Adrenal gland (tissue), 12 donors: ENCODE measurements around the gene FBXL7. TPM values are rescaled to one million over a fixed set of nuclear protein-coding genes. Genes with fewer than 3 reads are reported as not detected.
A peak's percentile ranks its signal among the peaks of the same experiment; 100 is the strongest.

Experiments used
- DNase-seq, 7 donors: peaks; one replicate each; pipeline ENCODE4 v3.0.0-alpha.2; 2019 to 2020
- H3K27ac ChIP-seq, 5 donors: fragments of 200-600 bp; sonication (generic) in 4 of 5; 1 replicate in 3 of 5; 2 replicates in 2 of 5; pipeline versions ENCODE4 v1.5.1 to v1.8.0; 2016 to 2020; ENCODE audit warnings: mild to moderate bottlenecking in 1 of 5
- H3K27me3 ChIP-seq: fragments of 200-600 bp; 2 replicates; pipeline ENCODE4 v1.8.0; 2021
- H3K36me3 ChIP-seq, 2 donors: fragments of 200-600 bp; replicated peaks in 1 of 2; 1 replicate in 1 of 2; 2 replicates in 1 of 2; pipeline versions ENCODE4 v1.5.1 to v1.8.0; 2018 to 2022
- H3K4me1 ChIP-seq, 2 donors: fragments of 200-600 bp; replicated peaks in 1 of 2; 1 replicate in 1 of 2; 2 replicates in 1 of 2; pipeline versions ENCODE4 v1.5.1 to v1.8.0; 2018 to 2021
- H3K4me3 ChIP-seq, 4 donors: fragments of 200-600 bp; sonication (generic) in 3 of 4; one replicate each; pipeline ENCODE4 v1.5.1; 2016 to 2018
- H3K9me3 ChIP-seq, 3 donors: fragments of 200-600 bp; sonication (generic) in 1 of 3; replicated peaks in 1 of 3; 1 replicate in 2 of 3; 2 replicates in 1 of 3; pipeline versions ENCODE4 v1.5.1 to v1.8.0; 2016 to 2021
- POLR2A ChIP-seq, 2 donors: fragments of 450-650 bp; IDR thresholded peaks; one replicate each; pipeline ENCODE4 v1.6.1; 2017; ENCODE audit warnings: antibody characterized with exemption in 2 of 2, mild to moderate bottlenecking in 2 of 2, moderate library complexity in 1 of 2
- WGBS, 4 donors: extraction: QIAGEN DNeasy Blood & Tissue Kit in 2 of 4; methylation state at CpG; one replicate each; pipeline versions ENCODE4 v1.1.5 to v1.1.7; 2013 to 2017; 5-methylcytosine and 5-hydroxymethylcytosine counted together
- intact Hi-C, 2 donors: fragments of 100-400 bp; cut with DNase I; formaldehyde crosslinking; loops; one replicate each; pipeline versions ENCODE4 v1.14.1 to v1.15.0; 2022 to 2023
- polyA plus RNA-seq, 3 donors: library from polyadenylated mRNA; stranded (reverse); fragments of 200-250 nt in 2 of 3; fragments of 350-450 nt in 1 of 3; fragmentation: Illumina TruSeq in 1 of 3; extraction: RNeasy Lipid Tissue Mini Kit (QIAGEN cat#74804) in 1 of 3; gene quantifications; one replicate each; pipeline ENCODE4 v1.2.3, GENCODE V29; 2013 to 2014
- total RNA-seq, 9 donors: library from RNA; depleted of rRNA in 4 of 9; stranded (reverse); fragments of >200 nt in 4 of 9; fragments of 120-200 nt in 1 of 9; fragmentation: NEBNext Ultra II Directional in 1 of 9; extraction: Animal tissue kit (Norgen Biotek cat#: 25700) in 1 of 9; gene quantifications; one replicate each; pipeline versions ENCODE4 v1.1.0 to v1.2.4, GENCODE V29; 2013 to 2023
- TF ChIP-seq, protein P1 (sequence below), 6 experiments: fragments of 450-650 bp in 4 of 6; fragments of 200-600 bp in 2 of 6; sonication (generic) in 1 of 6; IDR thresholded peaks; 1 replicate in 5 of 6; 2 replicates in 1 of 6; pipeline versions ENCODE4 v1.5.1 to v1.8.0; 2016 to 2021; ENCODE audit warnings: antibody characterized with exemption in 6 of 6, mild to moderate bottlenecking in 2 of 6, moderate library complexity in 1 of 6
- donor health status: healthy with polysubstance abuse.
- donor health status: Bipolar disorder and iron deficiency.
- donor health status: DM: yes; HTN: yes; CAD: no.
- donor health status: DM: no; HTN: no; CAD: no.
- donor health status: DM: no; HTN: no; CAD: no.
- donor health status: DM: yes; HTN: yes; CAD: no.

FBXL7 gene
- total and polyA plus RNA-seq, 12 donors = 22.6 to 59.1 (median 34.0) TPM

DNA sequence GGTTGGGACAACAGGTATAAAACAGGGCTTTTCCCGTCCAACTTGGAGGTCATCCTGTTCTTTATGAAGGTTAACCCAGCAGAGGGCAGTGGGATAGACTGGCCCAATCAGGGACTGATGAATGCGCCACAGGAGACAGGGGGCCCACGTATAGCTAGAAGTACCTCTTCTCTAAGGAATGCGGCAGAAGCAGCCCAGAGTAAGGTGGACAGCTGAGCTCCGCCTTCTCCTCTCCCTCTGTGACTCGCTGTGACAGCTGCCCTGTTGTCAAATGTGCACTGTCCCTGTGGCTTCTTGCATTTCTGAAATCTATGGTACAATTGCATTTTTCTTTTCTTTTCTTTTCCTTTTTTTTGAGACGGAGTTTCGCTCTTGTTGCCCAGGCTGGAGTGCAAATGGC lies 306.6 kb downstream of the FBXL7 start:
- 87 to 89% (median 87%) methylated on average over 8 of the region's 8 CpGs for WGBS, 4 donors
- Histone ChIP-seq H3K4me1 (peaks cover 5 to 12% of the 10 kb centered on the region in 2 donors), H3K36me3 (no peaks in the 10 kb centered on the region), H3K27ac (no peak overlapping the region), H3K27me3 (no peaks in the 10 kb centered on the region), H3K9me3 (no peaks in the 10 kb centered on the region), H3K4me3 (no peak overlapping the region)
- no peak for DNase-seq
- TF ChIP-seq, protein P1, sequence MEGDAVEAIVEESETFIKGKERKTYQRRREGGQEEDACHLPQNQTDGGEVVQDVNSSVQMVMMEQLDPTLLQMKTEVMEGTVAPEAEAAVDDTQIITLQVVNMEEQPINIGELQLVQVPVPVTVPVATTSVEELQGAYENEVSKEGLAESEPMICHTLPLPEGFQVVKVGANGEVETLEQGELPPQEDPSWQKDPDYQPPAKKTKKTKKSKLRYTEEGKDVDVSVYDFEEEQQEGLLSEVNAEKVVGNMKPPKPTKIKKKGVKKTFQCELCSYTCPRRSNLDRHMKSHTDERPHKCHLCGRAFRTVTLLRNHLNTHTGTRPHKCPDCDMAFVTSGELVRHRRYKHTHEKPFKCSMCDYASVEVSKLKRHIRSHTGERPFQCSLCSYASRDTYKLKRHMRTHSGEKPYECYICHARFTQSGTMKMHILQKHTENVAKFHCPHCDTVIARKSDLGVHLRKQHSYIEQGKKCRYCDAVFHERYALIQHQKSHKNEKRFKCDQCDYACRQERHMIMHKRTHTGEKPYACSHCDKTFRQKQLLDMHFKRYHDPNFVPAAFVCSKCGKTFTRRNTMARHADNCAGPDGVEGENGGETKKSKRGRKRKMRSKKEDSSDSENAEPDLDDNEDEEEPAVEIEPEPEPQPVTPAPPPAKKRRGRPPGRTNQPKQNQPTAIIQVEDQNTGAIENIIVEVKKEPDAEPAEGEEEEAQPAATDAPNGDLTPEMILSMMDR (IDR thresholded peaks at IDR 0.05) = no peak
- TF ChIP-seq POLR2A (IDR thresholded peaks at IDR 0.05) = no peak
- intact Hi-C loops = no loop called here

DNA sequence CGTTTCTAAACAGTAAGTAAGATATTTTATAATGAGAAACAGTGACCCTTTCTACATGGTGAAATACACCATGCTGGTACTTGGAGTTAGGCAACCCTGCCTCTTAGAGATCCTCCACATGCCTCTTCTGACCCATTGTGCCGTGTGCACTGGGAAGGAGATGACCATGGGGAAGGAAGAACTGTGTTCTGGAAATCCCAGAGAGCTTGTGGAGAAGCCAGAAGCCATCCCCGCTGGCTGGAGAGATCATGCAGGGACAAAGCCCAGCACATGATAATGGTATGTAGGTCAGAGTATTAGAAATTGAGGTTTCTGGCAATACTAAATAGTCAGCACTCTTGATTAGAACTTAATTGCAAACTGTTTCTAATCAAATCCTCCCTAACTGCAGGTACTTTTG lies 307.3 kb downstream of the FBXL7 start:
- Histone ChIP-seq H3K4me1 (peaks cover 5 to 12% of the 10 kb centered on the region in 2 donors), H3K9me3 (no peaks in the 10 kb centered on the region), H3K27ac (peak overlapping the region in 1 of 5 donors; percentile 9), H3K4me3 (no peak overlapping the region), H3K36me3 (no peaks in the 10 kb centered on the region), H3K27me3 (no peaks in the 10 kb centered on the region)
- TF ChIP-seq, protein P1 (IDR thresholded peaks at IDR 0.05) = no peak
- no peak for TF ChIP-seq POLR2A (IDR thresholded peaks at IDR 0.05)
- intact Hi-C loops = no loop called here
- peak in 3 of 7 donors; percentile 25 to 47 (median 37) for DNase-seq
- WGBS, 4 donors = 60 to 74% (median 66%) methylated on average over 3 of the region's 3 CpGs

DNA sequence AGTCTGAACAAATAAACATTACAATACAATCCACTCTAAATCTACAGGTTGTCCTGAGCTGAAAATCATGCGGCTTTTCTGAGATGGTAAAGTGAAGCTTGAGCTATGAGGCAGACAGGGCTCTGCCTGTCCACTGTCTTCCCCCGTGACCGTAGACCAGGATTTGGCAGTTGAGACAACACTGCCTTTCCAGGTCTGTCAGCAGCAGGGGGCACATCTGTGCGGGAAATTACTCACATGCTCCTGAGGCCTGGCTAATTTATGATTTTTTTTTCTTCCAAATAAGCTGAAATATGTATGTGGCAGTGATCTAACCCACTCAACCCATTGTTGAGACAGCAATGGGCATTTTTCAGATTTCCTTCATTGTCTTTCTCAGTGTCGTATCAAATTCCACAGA lies 307.9 kb downstream of the FBXL7 start:
- H3K36me3 ChIP-seq = no peaks in the 10 kb centered on the region
- intact Hi-C loops = no loop called here
- H3K27ac ChIP-seq = peak overlapping the region in 1 of 5 donors; percentile 9
- peaks cover 5 to 12% of the 10 kb centered on the region in 2 donors for H3K4me1 ChIP-seq
- no peak for TF ChIP-seq POLR2A (IDR thresholded peaks at IDR 0.05)
- TF ChIP-seq, protein P1 (IDR thresholded peaks at IDR 0.05) = no peak
- H3K4me3 ChIP-seq = no peak overlapping the region
- WGBS, 4 donors = 63 to 71% (median 67%) methylated on average over 5 of the region's 5 CpGs
- peak in 6 of 7 donors; percentile 26 to 69 (median 42) for DNase-seq
- no peaks in the 10 kb centered on the region for H3K27me3 ChIP-seq
- H3K9me3 ChIP-seq = no peaks in the 10 kb centered on the region

DNA sequence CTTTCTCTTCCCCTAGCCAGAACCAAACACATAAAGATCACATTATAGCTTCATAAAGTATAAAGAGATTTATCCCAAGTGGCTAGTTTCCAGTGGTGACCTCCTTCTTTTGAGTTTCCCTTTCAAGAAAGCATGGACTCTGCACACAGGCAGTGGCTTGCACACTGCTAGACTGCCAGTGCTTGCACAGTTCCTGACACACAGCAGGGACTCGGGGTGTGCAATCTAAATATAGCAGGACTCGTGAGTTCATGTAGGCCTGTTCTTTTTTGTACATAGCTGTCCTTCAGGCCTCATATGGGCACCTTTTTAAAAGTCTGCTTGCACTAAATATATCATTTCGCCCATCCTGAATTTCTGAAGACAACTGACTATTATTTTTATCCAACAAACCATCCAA lies 308.6 kb downstream of the FBXL7 start:
- H3K36me3 ChIP-seq = no peaks in the 10 kb centered on the region
- no peak for DNase-seq
- intact Hi-C loops = no loop called here
- no peaks in the 10 kb centered on the region for H3K27me3 ChIP-seq
- WGBS, 4 donors = 57 to 68% (median 65%) methylated on average over 3 of the region's 3 CpGs
- H3K4me1 ChIP-seq = peaks cover 5 to 12% of the 10 kb centered on the region in 2 donors
- TF ChIP-seq POLR2A (IDR thresholded peaks at IDR 0.05) = no peak
- TF ChIP-seq, protein P1 (IDR thresholded peaks at IDR 0.05) = no peak
- H3K27ac ChIP-seq = no peak overlapping the region
- no peak overlapping the region for H3K4me3 ChIP-seq
- no peaks in the 10 kb centered on the region for H3K9me3 ChIP-seq
